HG03045 (cell line): ENCODE data around the gene LPIN1.
"Not testable (repeated sequence)": the region's sequence is repeated elsewhere in the genome, so short reads cannot be mapped to it uniquely, and the experiment has no call there.

Experiments used
- ATAC-seq: cut with Tn5 transposase; IDR thresholded peaks from one replicate; pipeline ENCODE4 v1.9.1; 2021; ENCODE audit warnings: mild to moderate bottlenecking, moderate library complexity; ENCODE audit not compliant: unreplicated experiment

LPIN1 gene

GRCh38 chr2:11829324-11829946 is 83.0 kb downstream of the LPIN1 start:
- peak; percentile 32 for ATAC-seq

GRCh38 chr2:11829947-11830707 is 83.7 kb downstream of the LPIN1 start:
- peak; percentile 80 for ATAC-seq

- ATAC-seq = no peak
Measured at GRCh38 chr2:11830708-11831301, 84.4 kb downstream of the LPIN1 start.

- no peak for ATAC-seq
Measured at GRCh38 chr2:11831415-11831814, 85.0 kb downstream of the LPIN1 start.

- ATAC-seq = no peak
Measured at GRCh38 chr2:11832531-11832930, 86.1 kb downstream of the LPIN1 start.

GRCh38 chr2:11833601-11834000 is 87.2 kb downstream of the LPIN1 start:
- no peak for ATAC-seq

- ATAC-seq = no peak
Measured at GRCh38 chr2:11835403-11835802, 89.0 kb downstream of the LPIN1 start.

- no peak for ATAC-seq
Measured at GRCh38 chr2:11836647-11837219, 90.3 kb downstream of the LPIN1 start.

GRCh38 chr2:11837875-11838734 is 91.7 kb downstream of the LPIN1 start:
- ATAC-seq = no peak

- no peak for ATAC-seq
Measured at GRCh38 chr2:11839916-11840315, 93.5 kb downstream of the LPIN1 start.

- ATAC-seq = no peak
Measured at GRCh38 chr2:11842336-11842735, 95.9 kb downstream of the LPIN1 start.

GRCh38 chr2:11844798-11845197 is 98.4 kb downstream of the LPIN1 start:
- ATAC-seq = not testable (repeated sequence)

GRCh38 chr2:11847935-11848334 is 101.5 kb downstream of the LPIN1 start:
- ATAC-seq = not testable (repeated sequence)

GRCh38 chr2:11850082-11850481 is 103.7 kb downstream of the LPIN1 start:
- no peak for ATAC-seq

GRCh38 chr2:11852526-11853196 is 106.2 kb downstream of the LPIN1 start:
- ATAC-seq = no peak

GRCh38 chr2:11853197-11853588 is 106.8 kb downstream of the LPIN1 start:
- ATAC-seq = no peak

- ATAC-seq = no peak
Measured at GRCh38 chr2:11855064-11855760, 108.8 kb downstream of the LPIN1 start.

- no peak for ATAC-seq
Measured at GRCh38 chr2:11856095-11856494, 109.7 kb downstream of the LPIN1 start.

GRCh38 chr2:11858883-11859282 is 112.5 kb downstream of the LPIN1 start:
- no peak for ATAC-seq

GRCh38 chr2:11859975-11860374 is 113.5 kb downstream of the LPIN1 start:
- not testable (repeated sequence) for ATAC-seq
